Gastrocnemius medialis (tissue), 4 donors: ENCODE measurements around the gene TINAGL1.

Source experiments
- POLR2A ChIP-seq, 2 donors: fragments of 450-650 bp; IDR thresholded peaks; one replicate each; pipeline ENCODE4 v1.6.1; 2017; ENCODE audit warnings: antibody characterized with exemption in 2 of 2, mild to moderate bottlenecking in 2 of 2, moderate library complexity in 2 of 2
- TF ChIP-seq, protein P1 (sequence below), 5 experiments: fragments of 450-650 bp in 3 of 5; fragments of 200-600 bp in 2 of 5; sonication (generic) in 2 of 5; IDR thresholded peaks in 4 of 5; conservative IDR thresholded peaks in 1 of 5; 1 replicate in 4 of 5; 2 replicates in 1 of 5; pipeline ENCODE4 v1.5.1; 2016 to 2019; ENCODE audit warnings: antibody characterized with exemption in 5 of 5, mild to moderate bottlenecking in 3 of 5, moderate library complexity in 3 of 5

DNA sequence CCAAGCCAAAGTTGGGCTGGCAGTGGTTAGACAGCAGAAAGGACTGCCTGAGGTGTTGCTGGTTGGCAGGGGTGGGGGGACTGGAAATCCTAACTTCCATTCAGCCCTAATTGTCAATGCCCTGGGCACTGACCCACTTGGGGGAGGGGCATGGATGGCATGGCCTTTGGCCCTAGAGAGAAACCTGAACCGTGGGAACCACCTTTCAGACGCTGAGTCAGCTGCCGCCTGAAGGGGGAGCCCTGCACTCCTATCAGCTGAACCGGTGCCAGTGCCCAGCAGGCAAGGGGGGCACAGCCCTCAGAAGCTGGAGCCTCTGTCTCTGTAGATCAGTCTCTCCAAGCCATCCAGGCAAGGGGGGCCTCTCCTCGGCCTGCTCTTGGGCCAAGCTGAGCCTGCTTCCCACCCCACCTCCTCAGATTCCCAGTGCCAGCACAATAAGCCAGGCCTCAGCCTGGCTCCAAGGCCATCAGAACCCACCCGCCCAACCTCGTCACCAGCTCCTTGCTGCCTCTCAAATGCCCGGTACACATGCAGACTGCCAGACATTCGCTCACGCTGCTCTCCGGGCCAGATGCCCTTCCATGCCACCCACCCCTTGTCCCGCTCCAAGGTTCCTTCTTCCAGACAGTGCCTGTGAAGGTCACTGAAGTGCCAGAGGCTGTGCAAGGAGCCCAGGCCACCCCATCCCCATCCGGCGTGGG is 11.6 kb downstream of the TINAGL1 start:
- TF ChIP-seq, protein P1, sequence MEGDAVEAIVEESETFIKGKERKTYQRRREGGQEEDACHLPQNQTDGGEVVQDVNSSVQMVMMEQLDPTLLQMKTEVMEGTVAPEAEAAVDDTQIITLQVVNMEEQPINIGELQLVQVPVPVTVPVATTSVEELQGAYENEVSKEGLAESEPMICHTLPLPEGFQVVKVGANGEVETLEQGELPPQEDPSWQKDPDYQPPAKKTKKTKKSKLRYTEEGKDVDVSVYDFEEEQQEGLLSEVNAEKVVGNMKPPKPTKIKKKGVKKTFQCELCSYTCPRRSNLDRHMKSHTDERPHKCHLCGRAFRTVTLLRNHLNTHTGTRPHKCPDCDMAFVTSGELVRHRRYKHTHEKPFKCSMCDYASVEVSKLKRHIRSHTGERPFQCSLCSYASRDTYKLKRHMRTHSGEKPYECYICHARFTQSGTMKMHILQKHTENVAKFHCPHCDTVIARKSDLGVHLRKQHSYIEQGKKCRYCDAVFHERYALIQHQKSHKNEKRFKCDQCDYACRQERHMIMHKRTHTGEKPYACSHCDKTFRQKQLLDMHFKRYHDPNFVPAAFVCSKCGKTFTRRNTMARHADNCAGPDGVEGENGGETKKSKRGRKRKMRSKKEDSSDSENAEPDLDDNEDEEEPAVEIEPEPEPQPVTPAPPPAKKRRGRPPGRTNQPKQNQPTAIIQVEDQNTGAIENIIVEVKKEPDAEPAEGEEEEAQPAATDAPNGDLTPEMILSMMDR (IDR thresholded peaks at IDR 0.05 in 4 of 5, conservative IDR thresholded peaks at IDR 0.05 in 1 of 5) = peak; percentile 24 to 64 (median 50)
- TF ChIP-seq POLR2A (IDR thresholded peaks at IDR 0.05) = no peak
